Measurements from ENCODE around the gene C3.
"Not testable (repeated sequence)": the region's sequence is repeated elsewhere in the genome, so short reads cannot be mapped to it uniquely, and the experiment has no call there.

GRCh38 chr19:6632747-6633455, 87.5 kb downstream of the C3 start:
- TF ChIP-seq EZH2 (IDR thresholded peaks at IDR 0.05): not testable (repeated sequence)
- TF ChIP-seq, protein P1, sequence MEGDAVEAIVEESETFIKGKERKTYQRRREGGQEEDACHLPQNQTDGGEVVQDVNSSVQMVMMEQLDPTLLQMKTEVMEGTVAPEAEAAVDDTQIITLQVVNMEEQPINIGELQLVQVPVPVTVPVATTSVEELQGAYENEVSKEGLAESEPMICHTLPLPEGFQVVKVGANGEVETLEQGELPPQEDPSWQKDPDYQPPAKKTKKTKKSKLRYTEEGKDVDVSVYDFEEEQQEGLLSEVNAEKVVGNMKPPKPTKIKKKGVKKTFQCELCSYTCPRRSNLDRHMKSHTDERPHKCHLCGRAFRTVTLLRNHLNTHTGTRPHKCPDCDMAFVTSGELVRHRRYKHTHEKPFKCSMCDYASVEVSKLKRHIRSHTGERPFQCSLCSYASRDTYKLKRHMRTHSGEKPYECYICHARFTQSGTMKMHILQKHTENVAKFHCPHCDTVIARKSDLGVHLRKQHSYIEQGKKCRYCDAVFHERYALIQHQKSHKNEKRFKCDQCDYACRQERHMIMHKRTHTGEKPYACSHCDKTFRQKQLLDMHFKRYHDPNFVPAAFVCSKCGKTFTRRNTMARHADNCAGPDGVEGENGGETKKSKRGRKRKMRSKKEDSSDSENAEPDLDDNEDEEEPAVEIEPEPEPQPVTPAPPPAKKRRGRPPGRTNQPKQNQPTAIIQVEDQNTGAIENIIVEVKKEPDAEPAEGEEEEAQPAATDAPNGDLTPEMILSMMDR (IDR thresholded peaks at IDR 0.05): peak; percentile 74
